HG02943 (cell line): Measurements from ENCODE around the gene IGLL1.
"Not testable (repeated sequence)": the region's sequence is repeated elsewhere in the genome, so short reads cannot be mapped to it uniquely, and the experiment has no call there.

Source experiments
- ATAC-seq: cut with Tn5 transposase; IDR thresholded peaks from one replicate; pipeline ENCODE4 v1.9.1; 2021; ENCODE audit warnings: mild to moderate bottlenecking, low read depth, moderate library complexity; ENCODE audit not compliant: unreplicated experiment

IGLL1 gene

DNA sequence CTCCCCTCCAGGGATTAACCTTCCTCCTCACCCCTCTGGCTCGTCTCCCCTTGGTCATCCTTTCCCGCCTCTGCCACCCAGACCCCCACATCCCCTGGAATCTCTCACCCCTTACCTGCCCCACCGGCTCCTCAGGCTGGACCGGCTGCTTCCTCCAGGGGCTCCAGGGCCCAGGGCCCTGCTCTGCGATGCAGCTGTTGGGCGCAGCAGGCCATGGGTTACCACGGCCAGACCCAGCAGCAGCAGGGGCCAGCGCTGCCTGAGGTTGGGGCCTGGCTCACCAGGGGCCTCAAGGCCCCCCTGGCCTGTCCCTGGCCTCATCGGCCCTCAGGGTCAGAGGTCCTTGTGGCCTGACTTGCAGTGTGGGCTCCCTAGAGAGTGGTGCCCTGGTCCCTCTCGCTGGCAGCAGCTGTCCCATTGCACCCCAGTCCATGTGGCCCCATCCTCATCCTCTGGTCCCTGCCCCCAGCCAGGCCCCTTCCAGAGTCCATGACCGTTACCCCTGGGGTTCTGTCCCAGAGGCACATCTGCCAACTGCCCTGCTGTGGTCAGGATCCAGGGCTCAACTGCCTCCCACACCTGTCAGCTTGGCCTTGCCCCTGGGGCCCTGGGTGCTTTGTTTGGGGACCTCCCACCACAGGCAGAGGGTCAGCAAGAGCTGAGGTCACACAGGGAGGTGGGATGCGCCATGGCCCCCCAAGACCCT is at the start of gene IGLL1:
IGLL1 (minus strand) TSS at position 421 of the 706 bp plus-strand sequence; CDS start at position 321, 100 bp downstream.
- ATAC-seq, result no peak

DNA sequence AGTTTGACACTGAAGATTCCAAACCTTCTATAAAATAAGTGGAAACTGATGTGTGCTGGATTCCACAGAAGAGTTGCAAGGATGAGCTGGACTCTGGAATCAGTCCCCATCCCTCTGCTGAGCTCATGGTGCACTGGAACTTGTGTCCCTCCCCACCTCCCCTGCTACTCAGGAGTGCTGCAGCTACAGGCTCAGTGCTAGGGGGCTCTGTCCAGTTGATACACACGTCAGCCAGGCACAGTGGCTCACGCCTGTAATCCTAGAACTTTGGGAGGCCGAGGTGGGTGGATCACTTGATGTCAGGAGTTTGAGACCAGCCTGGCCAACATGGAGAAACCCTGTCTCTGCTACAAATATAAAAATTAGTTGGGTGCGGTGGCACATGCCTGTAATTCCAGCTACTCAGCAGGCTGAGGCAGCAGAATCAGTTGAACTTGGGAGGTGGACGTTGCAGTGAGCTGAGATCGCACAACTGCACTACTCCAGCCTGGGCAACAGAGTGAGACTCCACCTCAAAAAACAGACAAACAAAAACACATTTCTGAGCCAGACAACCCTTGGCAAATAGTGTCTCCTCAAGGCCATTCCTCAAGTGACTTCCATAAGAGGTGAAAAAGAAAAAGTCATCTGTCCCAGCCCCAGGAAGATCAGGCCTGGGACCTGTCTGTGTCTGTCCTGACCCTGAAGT is 48.1 kb upstream of the IGLL1 start:
- ATAC-seq, result not testable (repeated sequence)

DNA sequence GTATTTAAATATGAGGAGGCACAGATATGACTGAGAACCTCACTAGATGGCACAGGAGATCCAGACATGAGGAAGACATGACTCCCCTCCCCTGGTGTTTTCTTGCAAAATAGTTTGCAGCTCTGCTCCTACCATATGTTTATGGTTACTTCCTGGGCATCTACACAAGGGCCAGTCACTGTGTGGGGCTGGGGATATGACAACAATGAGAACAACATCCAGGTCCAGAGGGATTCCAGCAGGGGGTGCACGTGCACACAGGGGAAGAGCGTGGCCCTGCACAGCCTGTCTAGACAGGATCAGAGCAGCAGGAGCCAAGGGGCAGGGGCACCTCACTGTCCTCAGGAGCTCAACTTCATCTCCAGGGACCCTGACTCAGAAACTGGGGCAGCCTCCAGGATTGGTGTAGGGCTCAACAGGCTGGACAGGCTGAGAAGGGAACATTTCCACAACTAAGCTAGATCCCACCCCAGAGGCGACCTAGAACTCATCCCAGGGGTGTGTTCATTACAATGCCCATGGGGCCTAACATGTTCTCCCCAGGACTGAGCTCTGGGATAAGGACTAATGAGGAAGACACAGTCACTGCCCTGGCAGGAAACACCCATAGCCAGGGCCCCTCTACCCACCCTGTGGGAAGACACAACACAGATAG is 47.4 kb upstream of the IGLL1 start:
- not testable (repeated sequence) for ATAC-seq

DNA sequence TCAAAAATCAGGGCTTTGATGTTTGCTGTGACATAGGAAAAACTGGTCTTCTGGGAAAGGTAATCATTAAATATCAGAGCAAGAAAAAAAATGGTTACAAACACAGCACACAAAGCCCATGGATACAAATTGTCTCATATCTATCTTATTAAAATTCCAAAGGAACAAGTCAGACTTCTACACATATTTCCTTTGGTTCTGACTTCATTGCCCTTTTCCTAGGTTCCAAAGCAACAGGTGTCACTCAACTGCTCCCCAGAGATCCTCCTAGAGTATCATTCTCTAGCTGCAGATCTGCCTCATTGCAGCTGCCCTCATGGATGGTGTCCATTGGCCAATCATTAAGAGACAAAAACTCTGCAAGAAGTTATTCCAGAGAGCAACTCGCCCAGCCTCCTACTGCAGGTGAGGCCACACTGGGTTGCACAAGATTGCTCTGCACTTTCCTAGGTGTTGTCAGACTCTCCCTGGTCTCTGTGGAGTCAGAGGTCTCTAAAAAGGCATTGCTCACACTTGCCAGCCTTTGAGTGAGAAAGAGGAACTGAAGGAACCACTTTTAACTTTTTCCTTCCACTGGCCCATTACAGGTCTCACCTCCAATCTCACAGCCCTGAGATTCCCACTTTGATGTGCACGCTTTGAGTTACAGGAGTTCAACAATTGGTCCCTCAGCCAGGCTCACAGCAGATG is 46.3 kb upstream of the IGLL1 start:
- ATAC-seq, result no peak

DNA sequence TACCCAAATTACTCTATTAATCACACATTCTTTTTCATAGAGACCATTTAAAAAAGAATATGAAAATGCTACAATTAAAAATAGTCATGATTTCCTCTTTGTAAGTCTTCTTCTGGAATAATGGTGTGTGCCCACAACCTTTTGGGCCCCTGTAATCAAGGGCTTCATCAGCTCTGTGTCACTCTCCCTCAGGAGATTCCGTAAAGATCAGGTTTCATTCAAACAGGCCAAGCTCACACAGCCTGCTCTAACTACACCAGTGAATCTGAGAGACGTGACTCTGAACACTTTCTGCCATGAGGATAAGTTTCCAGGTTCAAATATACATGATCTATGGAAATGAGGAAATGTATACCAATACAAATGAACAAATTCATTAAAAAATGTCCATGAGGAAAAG is 42.5 kb upstream of the IGLL1 start:
- ATAC-seq, result no peak

DNA sequence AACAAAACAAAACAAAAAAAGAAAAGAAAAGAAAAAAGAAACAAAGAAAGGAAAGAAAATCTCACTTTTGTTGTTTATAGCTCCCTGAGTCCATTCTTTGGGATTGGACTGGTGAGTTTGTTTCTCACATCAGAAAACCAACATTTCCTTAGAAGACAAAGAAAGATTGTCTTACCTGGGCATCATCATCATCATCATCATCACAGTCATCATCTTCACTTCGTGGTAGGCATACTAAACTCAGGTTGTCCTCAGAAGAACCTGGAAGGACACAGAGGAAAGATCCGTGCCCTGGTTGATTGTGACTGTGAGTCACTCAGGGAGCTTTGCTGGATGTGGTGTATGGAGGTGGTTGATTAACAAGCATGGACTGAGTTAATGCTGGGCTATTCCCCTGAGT is 41.8 kb upstream of the IGLL1 start:
- not testable (repeated sequence) for ATAC-seq

DNA sequence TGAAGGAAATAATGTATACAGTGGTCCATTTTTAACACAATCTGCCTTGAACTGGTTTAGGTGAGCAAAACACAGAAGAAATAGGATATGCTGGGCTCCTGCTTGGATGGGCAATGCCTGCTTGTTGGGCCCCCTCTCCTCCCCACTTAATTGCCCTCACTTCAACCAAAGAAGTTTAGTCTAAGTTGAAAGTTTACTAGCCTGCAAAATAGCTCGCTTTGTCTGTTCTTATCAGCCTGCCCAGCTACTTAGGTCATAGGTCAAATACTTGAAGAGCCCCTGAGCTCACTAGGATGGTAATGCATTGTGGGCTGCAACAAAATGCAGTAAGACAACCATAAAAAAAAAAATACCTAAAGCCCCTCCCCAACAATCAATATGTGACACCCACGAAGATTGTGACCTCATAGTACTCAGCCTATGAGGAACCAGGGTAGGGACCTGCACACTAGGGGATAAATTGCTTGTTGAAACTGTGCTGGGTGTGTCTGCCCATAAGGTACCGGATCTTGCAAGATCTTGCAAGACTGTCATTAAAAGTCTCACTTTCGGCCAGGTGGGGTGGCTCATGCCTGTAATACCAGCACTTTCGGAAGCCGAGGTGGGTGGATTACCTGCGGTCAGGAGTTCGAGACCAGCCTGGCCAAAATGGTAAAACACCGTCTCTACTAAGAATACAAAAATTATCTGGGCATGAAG is 41.1 kb upstream of the IGLL1 start:
- no peak for ATAC-seq

DNA sequence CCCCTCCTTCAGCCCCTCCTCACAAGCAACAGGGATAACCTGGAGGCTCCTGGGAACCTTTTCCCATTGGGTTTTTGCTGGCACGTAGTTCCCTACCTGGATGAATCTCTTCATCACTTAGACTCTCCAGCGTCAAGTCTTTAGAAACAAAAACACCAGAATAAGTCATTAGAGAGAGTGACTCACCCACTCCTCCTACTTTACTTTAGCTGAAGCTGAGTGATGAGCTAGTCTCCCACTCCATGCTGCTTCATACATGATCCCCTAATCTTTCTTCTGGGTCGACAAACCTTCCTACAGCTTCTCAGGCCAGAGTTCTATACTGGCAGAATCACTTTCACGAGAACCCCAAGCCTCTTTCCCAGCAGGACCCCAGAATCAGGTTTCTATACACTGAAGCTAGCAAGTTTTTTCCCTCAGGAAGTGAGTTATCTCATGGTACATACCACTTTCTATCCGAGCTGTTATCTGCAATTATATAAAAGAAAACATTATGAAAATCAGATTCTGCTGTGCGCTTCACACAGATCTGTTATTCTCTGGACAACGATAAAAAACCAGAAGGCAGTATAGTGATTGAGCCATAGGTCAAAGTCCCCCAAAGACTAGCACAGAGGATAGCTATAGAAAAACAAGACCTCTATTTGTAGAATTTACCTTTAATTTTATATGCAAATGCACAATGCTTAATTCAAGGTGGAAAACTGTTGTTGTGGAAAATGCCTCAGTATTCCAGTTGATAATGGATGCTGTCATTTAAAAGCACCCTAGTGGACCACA is 33.3 kb upstream of the IGLL1 start:
- ATAC-seq, result no peak

DNA sequence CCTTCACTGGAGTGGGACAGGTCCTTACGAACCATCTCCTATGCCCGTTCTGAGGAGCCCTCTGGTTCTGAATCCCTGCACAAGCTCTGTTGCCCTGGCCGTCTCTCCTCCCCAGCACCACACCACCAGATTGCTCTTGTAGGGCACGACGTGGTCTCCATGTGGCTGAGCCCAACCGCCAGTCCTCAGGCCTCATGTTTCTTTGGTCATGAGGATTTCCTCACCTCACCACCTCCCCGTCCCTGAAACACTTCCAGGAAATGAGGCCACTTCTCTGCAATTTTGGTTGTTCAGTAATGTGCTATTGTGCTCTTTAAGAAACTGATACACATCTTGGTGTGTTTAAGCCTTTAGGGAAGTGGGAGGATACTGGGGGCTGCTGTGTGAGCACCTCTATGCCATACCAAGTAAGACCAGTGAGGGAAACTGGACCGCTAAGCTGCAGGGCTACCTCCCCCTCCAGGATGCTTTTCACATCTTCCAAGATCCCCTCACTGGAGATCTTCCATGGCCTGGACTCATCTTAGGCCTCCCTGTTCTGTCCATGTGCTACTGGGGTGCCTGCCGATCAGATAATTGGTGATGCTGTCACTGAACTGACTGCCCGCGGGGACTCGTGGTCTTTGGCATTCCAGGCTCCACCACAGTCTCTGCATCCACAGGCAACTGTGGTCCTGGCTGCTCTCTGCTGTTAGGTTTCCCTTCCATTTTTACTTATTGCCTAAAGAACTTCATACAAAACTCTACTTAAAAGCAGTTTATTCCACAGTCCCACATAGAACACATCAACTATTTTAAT is 30.1 kb upstream of the IGLL1 start:
- ATAC-seq, result no peak

DNA sequence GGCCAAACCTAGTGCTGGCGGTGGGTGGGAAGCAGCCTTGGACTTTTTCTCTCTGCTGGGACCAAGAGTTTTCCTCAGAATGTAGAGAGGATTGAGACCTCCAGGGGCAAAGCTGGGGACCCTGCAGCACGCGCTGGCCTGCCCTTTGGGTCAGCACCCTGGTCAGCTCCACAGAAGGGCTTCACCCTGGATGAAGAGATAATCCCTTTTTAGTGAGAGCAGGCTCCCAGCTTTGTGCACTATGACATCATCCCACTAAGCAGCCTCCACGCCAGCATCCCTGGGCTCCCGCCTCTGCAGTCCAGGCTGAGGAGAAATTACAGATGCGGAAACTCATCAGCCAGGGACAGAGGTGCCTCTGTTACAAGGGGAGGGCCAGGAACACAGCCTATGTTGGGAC is 28.5 kb upstream of the IGLL1 start:
- ATAC-seq, result no peak

DNA sequence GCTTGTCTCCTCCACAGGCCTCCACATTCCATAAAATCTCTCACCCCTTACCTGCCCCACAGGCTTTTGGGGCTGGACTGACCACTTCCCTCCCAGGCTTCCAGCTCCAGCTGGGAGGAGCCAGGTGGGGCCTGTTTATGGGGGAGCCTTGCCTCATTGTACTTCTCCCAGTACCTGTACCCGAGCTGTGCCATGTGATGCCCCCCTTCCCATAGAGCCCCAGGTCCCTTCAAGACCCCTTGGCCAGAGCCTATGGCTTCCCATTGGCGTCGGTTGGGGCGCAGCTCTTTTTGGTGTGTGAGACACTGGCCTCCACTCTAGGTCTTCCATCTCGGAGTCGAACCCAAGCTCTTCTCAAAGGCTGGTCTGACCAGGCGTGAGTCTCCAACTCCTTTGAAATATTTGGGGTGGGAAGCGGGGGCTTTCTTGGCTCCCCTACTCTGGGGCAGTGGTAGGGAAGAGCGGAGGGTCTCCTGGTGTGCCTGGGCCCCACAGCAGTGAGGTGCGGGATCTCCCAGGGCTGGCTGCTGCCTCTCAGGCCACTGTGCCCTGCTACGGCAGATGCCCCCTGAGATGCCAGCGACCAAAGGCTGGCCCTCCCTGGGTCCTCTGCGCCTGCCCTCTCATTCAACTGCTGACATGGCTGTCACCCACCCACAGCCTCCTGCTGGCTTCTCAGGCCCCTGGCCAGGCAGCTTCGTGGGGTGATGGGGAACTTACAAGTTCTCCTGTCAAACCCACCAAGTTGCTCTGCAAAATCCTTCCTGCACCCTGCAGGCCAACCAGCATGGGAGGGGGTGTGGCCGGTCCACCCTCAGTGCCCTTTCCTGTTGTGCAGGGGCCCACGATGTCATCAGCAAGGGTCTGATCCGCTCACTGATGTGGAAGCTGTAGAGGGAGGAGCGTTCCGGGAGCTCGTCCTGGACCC is 26.4 kb upstream of the IGLL1 start:
- ATAC-seq, result no peak

DNA sequence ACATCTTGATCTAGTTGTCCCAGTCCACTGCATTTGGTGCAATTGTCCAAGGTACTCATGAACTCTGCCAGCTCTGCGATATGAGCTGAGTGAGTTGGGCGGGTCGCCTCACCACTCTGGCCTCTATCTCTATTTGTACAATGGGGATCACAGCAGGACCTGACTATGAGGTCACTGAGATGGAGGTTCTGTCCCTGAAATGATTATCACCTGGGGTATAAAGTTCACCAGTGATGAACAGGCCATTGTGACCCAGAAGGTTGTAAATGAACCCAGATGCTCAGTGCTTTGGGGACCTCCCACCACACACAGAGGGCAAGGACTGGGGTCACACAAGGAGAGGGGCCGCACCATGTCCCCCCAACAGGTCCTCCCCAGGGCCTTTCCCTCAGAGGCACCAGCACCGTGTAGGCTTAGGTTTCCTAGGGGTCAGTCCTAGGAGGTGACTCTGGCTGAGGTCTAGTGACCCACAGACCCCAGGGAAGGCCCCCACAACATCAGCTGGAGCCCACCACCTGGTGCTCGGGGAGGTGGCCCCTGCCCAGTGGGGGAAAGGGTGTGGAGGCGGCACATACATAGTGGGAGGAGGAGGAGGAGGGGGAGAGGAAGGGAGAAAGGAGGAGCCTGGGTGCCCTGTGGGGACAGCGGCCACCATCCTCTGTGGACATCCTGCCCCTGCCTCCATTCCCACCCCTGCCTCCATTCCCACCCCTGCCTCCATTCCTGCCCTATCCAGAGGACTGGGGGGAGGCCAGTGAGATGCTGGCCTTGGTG is 25.0 kb upstream of the IGLL1 start:
- no peak for ATAC-seq

DNA sequence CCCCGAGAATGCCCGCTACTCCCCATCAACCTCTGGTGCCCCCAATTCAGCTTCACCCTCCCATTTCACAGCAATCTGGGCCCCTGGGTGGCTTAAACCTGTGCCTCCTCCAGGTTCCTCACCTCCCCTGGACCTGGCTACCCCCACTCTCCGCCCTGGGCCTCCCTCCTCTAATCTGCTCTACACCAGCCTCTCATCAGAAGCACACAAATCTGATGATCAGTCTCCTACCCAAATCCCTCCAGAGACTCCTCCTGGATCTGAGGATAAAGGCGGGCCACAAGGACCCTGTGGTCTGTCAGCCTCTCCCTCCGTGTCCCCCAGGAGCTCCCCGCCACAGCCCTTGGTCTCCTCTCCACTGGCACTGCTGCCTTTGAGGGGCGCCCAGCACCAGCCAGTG is 23.2 kb upstream of the IGLL1 start:
- no peak for ATAC-seq

DNA sequence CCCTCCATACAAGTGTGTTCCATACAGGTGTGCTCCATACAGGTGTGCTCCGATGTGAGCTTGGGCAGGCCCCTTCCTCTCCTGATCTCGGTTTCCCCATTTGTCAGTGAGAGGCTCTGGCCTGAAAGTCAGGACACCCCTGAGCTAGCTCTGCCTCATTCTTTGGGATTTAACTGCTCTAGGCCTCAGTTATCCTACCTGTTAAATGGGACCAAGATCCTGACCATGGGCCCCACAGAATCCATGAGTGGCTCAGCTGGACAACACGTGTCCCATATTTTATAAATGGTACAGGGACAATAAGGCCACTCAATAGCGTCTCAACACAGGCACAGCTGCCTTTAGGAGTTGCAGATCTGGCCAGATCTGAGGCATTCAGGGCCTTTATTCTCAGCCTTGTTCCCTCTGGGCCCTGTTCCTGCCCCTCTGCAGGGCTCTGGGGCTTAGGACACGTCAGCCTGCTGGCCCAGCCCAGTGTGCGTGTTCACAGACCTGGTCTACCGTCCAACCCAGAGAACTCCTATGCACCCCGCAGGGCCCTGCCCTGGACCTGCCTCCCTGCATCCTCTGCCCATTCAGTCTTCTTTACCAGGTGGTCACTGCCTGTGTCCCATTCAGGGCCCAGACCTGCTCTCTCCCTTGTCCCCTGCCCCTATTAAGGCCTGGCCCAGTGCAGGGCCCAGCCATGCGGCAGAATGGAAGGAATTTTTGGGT is 18.9 kb upstream of the IGLL1 start:
- ATAC-seq, result no peak

DNA sequence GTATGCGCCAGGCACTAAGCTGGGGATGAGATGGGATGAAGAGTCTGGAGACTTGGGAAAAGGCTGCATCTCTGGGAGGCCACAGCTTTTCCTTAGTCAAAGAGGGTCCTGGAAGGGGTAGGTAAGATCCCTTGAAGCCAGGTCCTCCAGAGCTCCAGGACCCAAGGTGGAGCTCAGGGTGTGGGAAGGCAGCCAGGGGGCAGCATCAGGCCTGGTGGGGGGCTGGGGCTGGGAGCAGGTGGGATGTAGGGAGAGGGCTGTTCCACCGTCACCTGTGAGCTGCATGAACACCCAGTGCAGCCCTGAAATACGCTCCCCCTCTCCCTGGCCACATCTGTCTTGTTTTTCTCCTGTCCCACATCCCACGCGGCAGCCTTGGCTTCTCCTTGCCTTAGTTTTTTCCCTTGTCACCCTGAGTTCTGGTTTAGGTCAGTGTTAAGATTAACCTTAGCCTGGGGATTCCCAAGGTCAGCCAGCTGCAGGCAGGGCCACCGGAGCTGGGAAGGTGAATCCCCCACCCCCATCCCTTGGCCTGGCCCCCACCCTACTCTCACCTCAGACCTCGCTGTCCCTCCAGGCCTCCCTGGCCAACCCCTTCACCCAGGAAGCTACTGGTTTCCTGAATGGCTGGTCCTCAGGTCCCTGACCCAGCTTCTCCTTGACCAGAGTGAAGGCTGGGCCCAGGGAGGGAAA is 17.6 kb upstream of the IGLL1 start:
- ATAC-seq, result not testable (repeated sequence)

DNA sequence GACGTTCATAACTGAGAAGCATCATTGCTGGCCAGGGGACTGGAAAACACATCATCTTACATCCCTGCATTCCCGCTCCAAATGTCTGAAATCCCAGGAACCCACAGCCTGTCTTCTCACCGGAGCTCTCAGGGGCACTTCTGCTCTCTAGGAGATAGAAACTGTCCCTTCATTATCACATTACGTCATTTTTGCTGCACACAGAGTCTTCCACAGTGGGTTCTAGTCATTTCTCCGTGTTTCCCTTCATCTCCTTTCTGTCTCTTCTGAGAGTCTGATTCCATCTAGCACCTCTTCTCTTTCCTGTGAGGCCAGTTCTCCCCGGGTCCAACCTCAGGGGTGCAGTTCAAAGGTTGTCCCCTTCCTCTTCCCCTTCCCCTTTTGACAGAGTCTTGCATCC is 15.8 kb upstream of the IGLL1 start:
- ATAC-seq, result not testable (repeated sequence)
